ENCODE measurements around the gene IDNK.

GRCh38 chr9:83636813-83637212, 13.9 kb downstream of the IDNK start:
- TF ChIP-seq CTCF (conservative IDR thresholded peaks at IDR 0.05; ENCODE audit: low read length) (no peak), EZH2phosphoT487 (IDR thresholded peaks at IDR 0.05; ENCODE audit: borderline replicate concordance) (no peak)

Measured in Loucy (cell line).